D721Med (cell line): ENCODE results near the gene CELF1.

Experiments
- DNase-seq: peaks from one replicate; pipeline ENCODE4 v3.0.0; 2011; ENCODE audit warnings: low spot score; ENCODE audit not compliant: insufficient read length
- FAIRE-seq: peaks from 2 replicates; lab custom pipeline; 2011; peaks lifted over from hg19 to GRCh38; lab: Jason Lieb, UNC
- CTCF ChIP-seq: IDR thresholded peaks from 2 replicates; pipeline ENCODE4 v1.5.1; 2012; ENCODE audit warnings: mild to moderate bottlenecking, control low read depth; ENCODE audit not compliant: insufficient read depth; ENCODE audit errors: missing control alignments

The CELF1 gene

GRCh38 chr11:47448566-47449427 lies 104.1 kb downstream of the CELF1 start, which contains the start of gene RAPSN:
Gene RAPSN (minus strand): TSS chr11:47449136. CDS start chr11:47448964, 172 bp downstream.
- FAIRE-seq = no peak
- TF ChIP-seq CTCF = no peak
- DNase-seq = no peak

- no peak for TF ChIP-seq CTCF
- no peak for FAIRE-seq
- DNase-seq = no peak
Measured at GRCh38 chr11:47447906-47448305, 105.0 kb downstream of the CELF1 start.

- no peak for TF ChIP-seq CTCF
- FAIRE-seq = no peak
Measured at GRCh38 chr11:47446833-47447232, 106.1 kb downstream of the CELF1 start.

GRCh38 chr11:47445840-47446239 lies 107.1 kb downstream of the CELF1 start:
- DNase-seq (no peak), FAIRE-seq (no peak)
- no peak for TF ChIP-seq CTCF

More at GRCh38 chr11:47446833-47447232, 106.1 kb downstream of the CELF1 start:
- DNase-seq = no peak

- FAIRE-seq = no peak
- no peak for DNase-seq
- no peak for TF ChIP-seq CTCF
Measured at GRCh38 chr11:47443817-47444216, 109.1 kb downstream of the CELF1 start.

- TF ChIP-seq CTCF = no peak
- FAIRE-seq (no peak), DNase-seq (no peak)
Measured at GRCh38 chr11:47443028-47443700, 109.8 kb downstream of the CELF1 start.
